ENCODE results near the gene STRA6. TPM values are rescaled to one million over a fixed set of nuclear protein-coding genes. Genes with fewer than 3 reads are reported as not detected.
A peak's percentile ranks its signal among the peaks of the same experiment; 100 is the strongest.

The STRA6 gene
- under 1 TPM in 1 of 4 donors, not detected in 3; 0.12 TPM for total RNA-seq

- H3K4me1 ChIP-seq = peaks cover 0 to 52% (median 10%) of the 10 kb centered on the region in 3 donors
- peak within 1 kb of the TSS in 1 of 4 donors; percentile 7 for H3K27ac ChIP-seq
- peaks cover 19% of the 10 kb centered on the region for H3K27me3 ChIP-seq
- TF ChIP-seq POLR2A (IDR thresholded peaks at IDR 0.05) (no peak), POLR2AphosphoS5 (IDR thresholded peaks at IDR 0.05) (no peak), EP300 (IDR thresholded peaks at IDR 0.05) (no peak), CTCF (IDR thresholded peaks at IDR 0.05) (no peak)
- no peak within 1 kb of the TSS for H3K4me3 ChIP-seq
- no peaks in the 10 kb centered on the region for H3K9me3 ChIP-seq
- WGBS, 2 donors (ENCODE audit: low coverage in 1 of 2) = 34 to 45% methylated on average over 4 to 10 of the region's 26 CpGs
- no peak for ATAC-seq
- H3K36me3 ChIP-seq = no peaks in the 10 kb centered on the region
Observed at GRCh38 chr15:74202452-74203401, at the start of gene STRA6. Gene STRA6 (minus strand): TSS chr15:74202787. CDS start chr15:74202267, 520 bp downstream.

- peaks cover 13% of the 10 kb centered on the region for H3K27me3 ChIP-seq
- H3K36me3 ChIP-seq = no peaks in the 10 kb centered on the region
- no peak for ATAC-seq
- no peak overlapping the region for H3K4me3 ChIP-seq
- no peaks in the 10 kb centered on the region for H3K9me3 ChIP-seq
- TF ChIP-seq POLR2A (IDR thresholded peaks at IDR 0.05) = no peak
- WGBS, 2 donors (ENCODE audit: low coverage in 1 of 2) = 53 to 77% methylated on average over 2 to 3 of the region's 6 CpGs
- H3K4me1 ChIP-seq = peaks cover 0 to 24% (median 4%) of the 10 kb centered on the region in 3 donors
- no peak overlapping the region for H3K27ac ChIP-seq
Observed at GRCh38 chr15:74252291-74252690, 49.7 kb upstream of the STRA6 start.

- Histone ChIP-seq H3K27ac (peak overlapping the region in 2 of 4 donors; percentile 12 to 24), H3K36me3 (no peaks in the 10 kb centered on the region), H3K4me1 (peaks cover 0 to 24% (median 4%) of the 10 kb centered on the region in 3 donors), H3K27me3 (peaks cover 18% of the 10 kb centered on the region), H3K9me3 (no peaks in the 10 kb centered on the region), H3K4me3 (no peak overlapping the region)
- peak; percentile 34 for ATAC-seq
- no peak for TF ChIP-seq EP300 (IDR thresholded peaks at IDR 0.05)
- TF ChIP-seq CTCF (IDR thresholded peaks at IDR 0.05) = no peak
- TF ChIP-seq POLR2AphosphoS5 (IDR thresholded peaks at IDR 0.05) = no peak
- WGBS, 2 donors (ENCODE audit: low coverage in 1 of 2) = 30% methylated on average over 2 of the region's 5 CpGs; no CpG with 5 or more reads in 1 of the 2 donors
Observed at GRCh38 chr15:74251131-74251811, 48.7 kb upstream of the STRA6 start.

- 78 to 82% methylated on average over 4 of the region's 6 CpGs for WGBS, 2 donors (ENCODE audit: low coverage in 1 of 2)
Observed at GRCh38 chr15:74250266-74250665, 47.7 kb upstream of the STRA6 start.

More at GRCh38 chr15:74250266-74250665, 47.7 kb upstream of the STRA6 start:
- Histone ChIP-seq H3K9me3 (no peaks in the 10 kb centered on the region), H3K27ac (no peak overlapping the region), H3K4me3 (no peak overlapping the region), H3K4me1 (peaks cover 0 to 34% (median 9%) of the 10 kb centered on the region in 3 donors), H3K27me3 (peaks cover 17% of the 10 kb centered on the region), H3K36me3 (no peaks in the 10 kb centered on the region)
- no peak for TF ChIP-seq CTCF (IDR thresholded peaks at IDR 0.05)
- no peak for TF ChIP-seq POLR2AphosphoS5 (IDR thresholded peaks at IDR 0.05)
- TF ChIP-seq POLR2A (IDR thresholded peaks at IDR 0.05) = no peak
- no peak for TF ChIP-seq EP300 (IDR thresholded peaks at IDR 0.05)
- no peak for ATAC-seq
